GM18861 (cell line): Measurements from ENCODE around the gene CXCR2.
"Not testable (repeated sequence)": the region's sequence is repeated elsewhere in the genome, so short reads cannot be mapped to it uniquely, and the experiment has no call there.

Experiments used
- ATAC-seq: cut with Tn5 transposase; IDR thresholded peaks from one replicate; pipeline ENCODE4 v1.9.1; 2021; ENCODE audit not compliant: unreplicated experiment

The CXCR2 gene

GRCh38 chr2:218125626-218126080 is at the start of gene CXCR2:
CXCR2 (plus strand) TSS chr2:218126028; CDS start chr2:218134802, 8,774 bp downstream.
- no peak for ATAC-seq

DNA sequence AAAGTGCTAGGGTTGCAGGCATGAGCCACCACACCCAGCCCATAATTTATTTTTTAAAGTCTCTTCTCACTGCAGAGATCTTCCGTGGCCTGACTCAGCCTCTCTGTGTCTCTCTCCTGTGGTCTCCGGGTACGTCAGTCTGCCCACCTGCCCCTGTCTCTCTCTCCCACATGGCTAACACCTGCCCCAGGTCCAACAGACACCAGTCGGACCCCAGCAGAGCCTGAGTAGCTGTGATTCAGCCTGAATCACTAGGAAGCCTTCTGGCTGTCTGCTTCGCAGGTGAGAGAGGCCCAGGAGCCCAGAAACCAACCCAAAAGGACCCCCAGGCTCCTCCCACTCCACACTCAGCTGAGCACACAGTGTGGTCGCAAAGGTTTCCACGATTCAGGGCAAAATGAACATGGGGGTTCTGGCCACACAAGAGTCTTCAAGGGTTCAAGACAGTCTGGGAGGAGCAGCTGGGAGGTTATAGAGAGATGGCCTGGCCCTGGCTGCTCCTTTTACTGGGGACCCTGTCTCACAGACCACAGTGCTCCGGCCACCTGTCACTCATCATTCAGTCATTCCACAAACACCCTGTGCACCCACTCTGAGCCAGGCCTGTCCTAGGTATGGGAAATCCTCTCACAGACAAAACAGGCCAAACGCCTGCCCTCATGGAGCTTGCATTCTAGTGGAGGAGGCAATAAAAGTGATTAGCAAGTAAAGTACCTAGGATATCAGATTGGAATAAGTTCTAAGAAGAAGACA is 48.2 kb upstream of the CXCR2 start:
- ATAC-seq: no peak

DNA sequence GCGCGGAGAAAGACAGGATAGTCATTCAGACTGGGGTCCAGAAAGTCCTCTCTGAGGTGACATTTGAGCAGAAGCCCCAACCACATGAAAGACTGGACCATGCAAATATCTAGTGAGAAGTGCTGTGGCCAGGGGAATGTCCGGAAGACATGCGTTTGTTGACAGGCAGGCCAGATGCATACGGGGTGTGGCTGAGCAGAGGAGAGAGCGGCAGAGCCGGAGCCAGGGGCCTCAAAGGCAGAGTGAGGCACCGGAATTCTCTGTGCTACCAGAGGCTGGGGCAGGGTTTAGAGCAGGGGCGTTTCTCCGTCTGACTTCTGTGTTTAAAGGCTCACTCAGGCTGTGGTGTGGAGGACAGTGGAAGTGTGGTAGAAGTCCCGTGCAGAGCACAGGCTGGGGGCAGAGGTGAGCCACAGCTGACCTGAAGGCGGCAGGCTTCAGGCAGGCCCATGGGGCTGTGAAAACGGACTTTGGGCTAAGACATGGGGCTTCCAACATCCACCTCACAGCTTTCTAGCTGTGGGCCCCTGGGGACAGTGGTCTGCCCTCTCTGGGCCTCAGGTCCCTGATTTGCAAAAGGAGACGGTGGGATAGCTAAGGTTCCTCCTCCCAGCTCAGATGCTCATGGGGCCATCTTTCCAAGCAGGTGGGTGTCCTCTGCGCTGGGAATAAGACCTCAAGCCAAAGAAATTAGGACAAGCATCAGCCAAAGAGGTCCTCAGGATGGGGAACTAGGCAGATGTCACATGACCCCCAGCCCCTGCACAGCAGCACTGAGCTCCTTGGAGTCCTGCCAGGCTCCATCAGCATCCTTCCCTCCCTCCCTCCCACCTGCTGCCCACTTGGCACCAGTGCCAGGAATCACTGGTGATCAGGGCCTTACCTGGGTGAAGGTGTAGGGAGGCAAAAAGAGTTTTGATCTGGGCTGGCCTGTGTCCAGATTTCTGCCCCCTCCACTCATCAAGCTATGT is 45.6 kb upstream of the CXCR2 start:
- ATAC-seq: no peak

GRCh38 chr2:218081063-218081462 is 44.8 kb upstream of the CXCR2 start:
- peak; percentile 94 for ATAC-seq

DNA sequence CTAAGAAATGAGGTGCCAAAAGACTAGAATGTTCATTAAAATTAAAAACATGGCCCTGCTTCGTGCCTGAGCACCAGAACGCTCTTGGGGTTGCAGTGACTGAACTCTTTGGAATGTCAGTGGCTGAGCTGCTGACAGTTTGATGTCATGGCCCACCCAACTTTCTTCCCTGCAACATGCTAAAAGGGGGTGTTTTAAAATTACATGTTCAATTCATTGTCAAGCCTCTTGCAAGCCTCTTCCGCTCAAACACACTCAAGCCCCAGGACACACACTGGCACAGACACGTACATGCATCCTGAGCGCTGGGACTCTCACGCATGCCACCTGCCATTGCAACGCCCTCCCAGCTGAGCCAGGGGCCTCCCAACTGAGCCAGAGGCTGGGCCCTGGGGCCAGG is 44.1 kb upstream of the CXCR2 start:
- no peak for ATAC-seq

DNA sequence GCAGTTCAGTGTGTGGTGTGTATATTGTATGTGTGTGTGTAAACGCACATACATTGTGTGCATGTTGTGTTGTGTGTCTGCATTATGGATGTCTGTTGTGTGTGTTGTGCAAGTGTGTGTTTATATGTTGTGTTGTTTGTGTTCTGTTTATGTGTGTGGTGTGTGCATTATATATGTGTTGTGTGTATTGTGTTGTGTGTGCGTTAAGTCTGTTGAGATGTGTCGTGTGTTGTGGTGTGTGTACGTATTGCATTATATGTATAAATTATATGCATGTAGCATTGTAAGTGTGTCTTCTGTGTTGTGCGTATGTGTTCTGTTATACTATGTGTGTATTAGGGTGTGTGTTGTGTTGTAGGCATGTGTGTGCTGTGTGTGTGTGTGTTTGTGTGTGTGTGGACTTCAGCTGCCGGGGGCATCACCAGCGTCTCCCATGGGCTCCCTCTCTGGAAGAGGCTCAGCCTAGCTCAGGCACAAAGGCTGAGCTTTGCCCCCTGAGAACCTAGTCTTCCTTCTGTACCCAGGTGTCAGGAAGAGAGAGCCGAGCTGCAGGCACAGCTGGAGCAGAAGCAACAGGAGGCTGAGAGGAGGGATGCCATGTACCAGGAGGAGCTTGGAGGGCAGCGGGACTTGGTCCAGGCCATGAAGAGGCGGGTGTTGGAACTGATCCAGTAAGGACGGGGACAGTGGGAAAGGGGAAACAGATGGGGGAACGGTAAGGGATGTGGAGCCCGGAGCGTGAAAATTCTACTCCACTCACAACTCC is 43.1 kb upstream of the CXCR2 start:
- no peak for ATAC-seq

DNA sequence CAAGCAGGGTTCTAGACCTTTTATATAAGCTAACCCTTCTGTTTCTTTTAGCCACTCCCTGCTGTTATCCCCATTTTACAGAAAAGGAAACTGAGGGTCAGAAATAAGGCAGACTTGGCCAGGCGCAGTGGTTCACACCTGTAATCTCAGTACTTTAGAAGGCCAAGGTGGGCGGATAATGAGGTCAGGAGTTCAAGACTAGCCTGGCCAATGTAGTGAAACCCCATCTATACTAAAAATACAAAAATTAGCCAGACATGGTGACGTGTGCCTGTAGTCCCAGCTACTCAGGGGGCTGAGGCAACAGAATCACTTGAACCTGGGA is 42.5 kb upstream of the CXCR2 start:
- ATAC-seq: no peak

DNA sequence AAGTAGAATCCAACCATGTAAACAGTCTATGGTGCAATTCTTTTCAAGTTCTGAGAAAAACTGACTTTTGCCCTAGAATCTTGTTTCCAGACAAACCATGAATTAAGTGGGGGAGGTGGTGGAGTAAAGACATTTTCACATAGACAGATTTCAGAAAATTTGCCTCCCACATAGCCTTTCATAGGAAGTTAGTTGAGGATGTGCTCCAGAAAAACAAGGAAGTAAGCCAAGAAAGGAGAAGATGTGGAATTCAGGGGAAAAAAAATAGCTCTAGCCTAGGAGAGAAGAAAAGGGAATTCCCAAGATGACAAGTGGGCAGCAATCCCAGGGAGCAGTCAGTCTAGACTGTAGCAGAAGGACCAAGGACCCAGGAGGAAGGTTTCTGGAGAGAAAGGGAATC is 39.4 kb upstream of the CXCR2 start:
- ATAC-seq: no peak

- ATAC-seq: no peak
These were observed 36.6 kb upstream of the CXCR2 start for GRCh38 chr2:218089259-218089658.

DNA sequence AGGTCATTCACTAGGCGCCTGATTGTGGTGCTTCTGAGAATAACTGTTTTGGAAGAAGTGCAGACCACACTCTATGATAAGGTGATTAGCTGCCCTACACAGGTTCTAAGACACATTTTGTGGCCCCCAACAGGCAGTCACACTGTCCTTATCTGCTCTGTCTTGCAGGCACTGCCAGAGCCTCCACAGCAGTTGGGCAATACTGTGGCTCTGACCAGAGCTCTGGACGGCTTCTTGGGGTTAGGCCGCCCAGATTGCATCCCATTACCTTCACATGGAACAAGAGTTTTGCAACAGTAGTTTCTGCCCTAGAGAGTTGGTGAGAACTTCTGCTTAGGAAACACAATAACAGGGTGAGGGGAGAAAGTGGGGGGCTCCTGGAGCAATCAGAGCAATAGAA is 34.1 kb upstream of the CXCR2 start:
- ATAC-seq: no peak

- ATAC-seq: no peak
These were observed 31.9 kb upstream of the CXCR2 start for GRCh38 chr2:218093879-218094278.

GRCh38 chr2:218095853-218096252 is 30.0 kb upstream of the CXCR2 start:
- no peak for ATAC-seq

GRCh38 chr2:218097975-218098374 is 27.9 kb upstream of the CXCR2 start:
- no peak for ATAC-seq

- not testable (repeated sequence) for ATAC-seq
These were observed 17.0 kb upstream of the CXCR2 start for GRCh38 chr2:218108834-218109233.

DNA sequence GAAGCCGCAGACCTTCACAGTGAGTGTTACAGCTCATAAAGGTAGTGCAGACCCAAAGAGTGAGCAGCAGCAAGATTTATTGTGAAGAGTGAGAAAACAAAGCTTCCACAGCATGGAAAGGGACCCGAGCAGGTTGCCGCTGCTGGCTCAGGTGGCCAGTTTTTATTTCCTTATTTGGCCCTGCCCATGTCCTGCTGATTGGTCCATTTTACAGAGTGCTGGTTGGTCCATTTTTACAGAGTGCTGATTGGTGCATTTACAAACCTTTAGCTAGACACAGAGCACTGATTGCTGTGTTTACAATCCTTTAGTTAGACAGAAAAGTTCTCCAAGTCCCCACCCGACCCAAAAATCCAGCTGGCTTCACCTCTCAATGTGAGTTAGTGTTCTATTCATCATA is 4.0 kb upstream of the CXCR2 start:
- ATAC-seq: not testable (repeated sequence)

- not testable (repeated sequence) for ATAC-seq
These were observed 3.5 kb upstream of the CXCR2 start for GRCh38 chr2:218122286-218122685.

DNA sequence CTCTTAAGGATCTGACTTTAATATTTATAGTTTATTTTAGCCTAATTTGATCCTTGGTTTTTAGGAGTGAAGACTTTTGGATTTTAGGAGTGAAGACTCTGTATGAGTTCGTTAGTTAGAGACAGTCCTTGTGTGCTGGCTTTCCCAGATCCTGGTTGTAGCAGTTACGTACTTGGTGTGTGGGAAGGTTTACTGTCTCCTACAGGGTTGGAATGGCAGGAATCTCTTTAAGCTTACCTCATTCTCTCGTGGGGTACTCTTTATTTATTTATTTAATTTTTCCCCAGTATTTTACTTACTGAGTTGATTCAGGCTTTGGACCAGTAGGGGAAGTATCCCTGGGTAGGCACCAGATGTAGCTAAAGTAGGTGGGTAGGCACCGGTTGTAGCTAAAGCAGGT is 1.8 kb upstream of the CXCR2 start:
- ATAC-seq: no peak

DNA sequence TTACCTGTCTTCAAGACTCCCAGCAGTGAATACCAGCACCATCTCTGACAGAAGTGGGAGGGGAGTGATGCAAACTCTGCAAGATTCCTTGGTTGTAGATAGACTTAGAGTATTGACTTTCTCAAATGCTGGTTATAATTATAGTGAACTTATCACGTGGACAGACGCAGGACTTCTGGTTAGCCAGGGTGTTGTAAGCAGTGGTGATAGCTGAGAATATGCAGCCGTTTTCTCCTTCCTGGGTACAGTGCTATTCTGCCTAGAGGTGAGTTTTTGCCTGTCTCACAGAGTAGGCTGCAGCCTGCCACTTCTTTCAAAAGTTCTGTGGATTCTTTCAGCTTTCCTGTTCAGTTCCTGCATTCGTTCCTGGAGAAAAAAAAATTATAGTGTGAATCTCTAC is 733 bp upstream of the CXCR2 start:
- ATAC-seq: no peak

- ATAC-seq: no peak
These were observed 2.2 kb downstream of the CXCR2 start for GRCh38 chr2:218127929-218128455.

DNA sequence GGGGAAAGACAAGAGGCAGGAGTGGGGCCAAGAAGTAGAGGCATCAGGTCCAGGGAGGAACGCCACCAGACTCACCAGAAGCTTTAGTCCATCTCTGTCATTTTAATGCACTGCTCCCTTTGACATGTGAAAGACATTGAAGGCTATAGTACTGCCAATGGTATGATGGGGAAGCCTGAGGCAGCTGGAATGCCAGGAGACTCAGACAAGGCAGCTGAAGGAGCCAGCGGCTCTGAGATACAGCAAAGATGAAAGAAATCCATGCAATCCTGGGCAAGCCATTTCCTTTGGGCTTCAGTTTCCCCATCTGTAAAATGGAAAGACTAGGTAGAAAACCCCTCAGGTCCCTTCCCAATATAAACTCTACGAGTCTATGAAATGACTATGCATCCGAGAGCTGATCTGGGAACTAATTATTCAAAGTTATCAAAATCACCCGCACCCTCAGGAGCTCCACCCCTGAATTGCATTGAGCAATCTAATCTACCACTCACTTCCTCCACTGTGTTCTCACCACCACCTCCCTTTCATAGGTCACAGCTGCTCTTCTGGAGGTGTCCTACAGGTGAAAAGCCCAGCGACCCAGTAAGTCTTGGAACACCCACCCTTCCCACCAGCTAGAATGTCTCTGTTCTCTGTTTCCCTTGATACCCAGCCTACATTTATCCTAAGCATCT is 3.1 kb downstream of the CXCR2 start:
- no peak for ATAC-seq
